HG02678 (cell line): ENCODE measurements around the gene PGLYRP4.

Experiments
- ATAC-seq: cut with Tn5 transposase; IDR thresholded peaks from one replicate; pipeline ENCODE4 v1.9.1; 2021; ENCODE audit warnings: mild to moderate bottlenecking, moderate library complexity; ENCODE audit not compliant: unreplicated experiment

PGLYRP4 gene

GRCh38 chr1:153379591-153379990, 30.9 kb upstream of the PGLYRP4 start:
- no peak for ATAC-seq

DNA sequence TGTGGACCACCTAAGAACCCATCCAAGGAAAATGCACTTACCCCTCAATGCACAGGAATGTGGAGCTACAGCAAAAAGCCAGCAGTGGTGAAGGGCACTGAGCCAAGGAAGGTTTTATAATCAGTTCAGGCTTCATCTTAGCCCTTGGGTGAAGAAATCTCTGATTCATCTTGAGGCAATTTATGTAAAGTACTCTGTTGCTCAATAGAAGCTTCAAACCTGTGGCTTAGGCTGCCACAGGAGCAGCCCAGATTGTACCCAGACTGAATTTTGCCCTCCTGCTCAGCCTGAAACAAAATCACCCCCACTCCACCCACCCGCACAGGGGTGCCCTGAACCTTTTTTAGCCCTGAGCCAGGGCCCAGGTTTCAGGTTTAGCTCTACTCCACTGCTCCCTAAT, 26.9 kb upstream of the PGLYRP4 start, which contains the start of gene S100A12:
Gene S100A12 (minus strand): TSS at position 111 of the 400 bp plus-strand sequence. CDS start 1,029 bp downstream, outside the sequence.
- no peak for ATAC-seq

DNA sequence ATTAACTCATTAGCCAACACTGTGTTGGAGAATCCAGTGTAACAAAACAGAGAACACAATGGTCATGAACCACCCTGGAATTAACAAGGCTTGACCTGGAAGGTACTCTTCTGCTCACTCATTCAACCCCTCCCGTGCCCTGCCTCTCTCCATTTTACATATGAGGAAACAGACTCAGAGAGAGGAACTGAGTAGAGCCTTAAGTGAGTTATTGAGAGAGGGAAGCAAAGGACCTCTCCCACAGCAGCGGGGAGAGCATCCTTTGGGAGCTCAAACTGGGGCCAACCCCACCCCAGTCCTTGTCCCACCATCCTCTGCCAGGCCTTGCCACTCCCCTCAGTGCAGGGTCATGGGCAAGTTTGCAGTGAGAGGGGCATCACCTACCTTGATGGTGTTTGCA, 25.4 kb upstream of the PGLYRP4 start:
- no peak for ATAC-seq

DNA sequence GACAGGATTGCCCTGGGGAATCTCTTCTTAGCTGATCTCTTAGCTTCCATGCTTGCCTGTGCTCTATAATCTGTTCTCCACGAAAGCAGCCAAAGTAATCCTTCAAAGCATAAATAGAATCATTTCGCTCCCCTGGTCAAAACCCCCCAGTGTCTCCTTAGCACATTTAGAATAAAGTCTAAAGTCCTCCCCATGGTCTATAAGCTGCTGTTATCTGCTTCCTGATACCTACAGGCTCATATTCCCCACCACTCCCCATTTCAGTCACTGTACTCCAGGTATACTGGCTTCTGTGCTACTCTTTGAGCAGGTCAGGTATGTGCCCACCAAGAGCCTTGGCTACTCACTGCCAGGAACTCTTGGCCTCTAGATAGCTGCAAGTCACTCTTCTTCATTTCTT, 23.9 kb upstream of the PGLYRP4 start:
- no peak for ATAC-seq

DNA sequence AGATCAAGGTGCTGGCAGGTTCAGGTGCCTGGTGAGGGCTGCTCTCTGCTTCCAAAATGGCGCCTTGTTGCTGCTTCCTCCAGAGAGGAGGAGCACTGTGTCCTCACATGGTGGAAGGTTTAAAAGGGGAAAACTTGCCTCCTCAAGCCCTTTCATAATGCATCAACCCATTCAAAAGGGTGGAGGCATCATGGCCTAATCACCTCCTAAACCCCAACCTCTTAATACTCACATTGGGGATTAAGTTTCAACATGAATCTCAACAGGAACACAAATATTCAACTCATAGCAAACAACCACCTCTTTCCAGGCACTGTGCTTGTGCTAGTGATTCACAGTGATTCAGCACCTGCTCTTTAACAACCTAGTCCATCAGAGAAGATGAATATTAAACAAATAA, 22.6 kb upstream of the PGLYRP4 start:
- ATAC-seq: no peak

GRCh38 chr1:153370146-153370545, 21.5 kb upstream of the PGLYRP4 start:
- ATAC-seq: no peak

GRCh38 chr1:153368495-153368894, 19.9 kb upstream of the PGLYRP4 start:
- ATAC-seq: no peak

DNA sequence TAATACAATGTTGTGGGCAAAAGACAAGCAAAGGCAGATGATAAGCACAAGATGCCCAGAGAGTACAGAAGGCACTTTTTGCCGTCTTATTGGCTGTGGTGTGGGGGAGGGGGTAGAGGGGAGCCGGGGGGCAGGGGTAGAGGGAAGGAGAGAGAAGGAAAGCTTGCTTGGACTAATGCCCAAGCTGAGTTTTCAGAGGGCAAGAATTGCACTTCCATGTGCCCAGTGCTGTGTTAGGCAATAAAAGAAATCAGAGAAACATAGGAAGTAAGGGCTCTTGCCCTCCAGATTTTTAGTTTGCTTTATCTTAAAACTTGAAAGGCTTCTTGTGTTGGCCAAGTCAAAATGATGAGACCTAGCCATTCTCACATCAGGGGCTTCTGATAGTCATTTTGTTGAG, 18.4 kb upstream of the PGLYRP4 start:
- no peak for ATAC-seq

DNA sequence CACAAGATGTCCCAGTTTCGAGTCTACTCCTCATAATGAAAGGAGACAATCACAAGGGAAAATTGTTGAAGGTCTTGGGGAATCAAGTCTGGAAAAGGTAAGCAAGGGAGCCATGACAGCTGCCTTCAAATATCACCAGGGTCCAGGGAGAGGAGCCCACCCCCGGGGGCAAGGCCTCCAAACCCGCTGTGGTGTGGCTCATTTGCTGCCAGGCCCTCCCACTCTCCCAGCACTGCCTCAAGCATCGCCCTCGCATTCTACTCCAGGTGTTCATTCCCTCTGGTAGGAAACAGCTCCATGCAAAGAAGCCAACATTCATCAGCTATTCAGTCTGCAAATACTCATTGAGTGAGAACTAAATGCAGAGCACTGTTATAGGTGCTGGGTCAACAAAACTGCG, 17.6 kb upstream of the PGLYRP4 start:
- no peak for ATAC-seq

DNA sequence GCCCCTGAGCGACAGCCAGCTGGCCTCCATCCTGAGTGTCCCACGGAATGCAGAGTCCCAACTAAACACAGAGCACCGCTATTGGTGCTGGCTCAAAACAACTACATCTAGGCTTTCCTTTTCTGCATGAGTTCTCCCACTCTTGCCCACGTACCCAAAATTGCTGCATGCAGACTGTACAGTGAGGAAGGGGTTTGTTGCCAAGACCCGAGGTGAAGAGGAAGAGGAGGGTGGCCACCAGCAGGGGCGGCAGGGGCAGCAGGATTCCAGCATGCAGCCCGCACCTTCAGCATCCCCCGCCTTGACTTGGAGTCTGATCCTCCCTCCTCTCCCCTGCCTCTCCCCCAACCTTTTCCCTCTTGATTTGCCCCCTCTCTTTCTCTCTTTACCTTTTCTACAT, 17.1 kb upstream of the PGLYRP4 start:
- ATAC-seq: no peak

DNA sequence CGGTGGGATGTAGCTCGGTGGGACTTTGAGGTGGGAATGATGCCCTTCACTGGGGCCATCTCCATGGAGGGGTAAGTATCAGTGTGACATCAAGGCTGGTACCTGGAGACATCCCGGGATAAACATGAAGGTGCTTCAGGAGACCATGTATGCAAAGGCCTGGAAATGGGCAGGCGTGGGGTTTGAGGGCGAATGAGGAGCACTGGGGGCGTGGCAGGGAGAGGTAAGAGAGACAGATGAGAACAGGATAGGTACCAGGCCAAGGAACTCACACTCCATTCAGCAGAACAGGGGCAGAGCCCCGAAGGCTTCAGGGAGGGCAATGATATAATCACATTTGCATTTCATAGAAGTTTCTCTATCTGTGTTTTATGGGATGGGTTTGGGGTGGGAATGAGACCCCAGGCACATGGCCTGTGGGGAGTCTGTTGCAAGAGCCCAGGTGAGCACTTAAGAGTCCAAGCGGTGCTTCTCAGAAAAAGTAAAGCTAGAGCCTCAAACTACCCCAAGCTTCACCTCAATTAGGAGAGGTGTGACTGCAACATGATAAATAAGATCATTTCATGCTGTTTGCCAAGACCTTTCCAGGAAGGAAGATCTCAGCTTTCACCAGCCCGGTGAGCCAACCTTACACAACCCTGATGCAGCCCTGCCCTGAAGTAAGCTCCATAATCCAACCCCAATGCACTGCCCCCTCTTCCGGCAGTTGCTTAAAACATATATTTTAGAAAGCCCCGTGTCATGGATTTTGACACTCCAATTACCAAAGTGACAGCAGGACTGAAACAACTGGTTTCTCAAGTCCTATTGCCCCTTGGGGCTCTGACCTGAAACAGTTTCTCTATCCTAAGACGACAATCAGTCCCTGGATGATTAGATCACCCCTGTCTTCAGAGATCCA, 16.4 kb upstream of the PGLYRP4 start:
- ATAC-seq: no peak

DNA sequence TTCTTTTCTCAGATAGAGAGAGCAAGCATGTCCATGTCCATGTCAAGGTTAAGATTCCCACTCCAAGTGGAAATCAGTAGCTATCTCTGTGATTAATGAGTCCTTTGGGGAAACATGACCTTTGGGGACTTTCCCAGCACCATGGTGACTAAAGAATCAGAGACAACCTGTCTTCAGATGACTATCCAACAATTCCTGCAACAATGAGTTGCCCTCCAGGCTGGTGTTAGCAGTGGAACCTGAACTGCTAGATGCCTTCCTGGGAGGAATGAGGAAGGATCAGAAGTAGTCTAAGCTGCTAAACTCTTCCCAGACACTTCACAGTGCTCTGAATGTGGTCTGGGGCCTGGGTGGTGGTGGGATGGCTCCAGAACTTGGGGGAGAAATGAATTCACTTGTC, 15.5 kb upstream of the PGLYRP4 start:
- ATAC-seq: no peak

GRCh38 chr1:153363641-153364040, 15.0 kb upstream of the PGLYRP4 start:
- ATAC-seq: no peak

GRCh38 chr1:153362187-153362775, 13.6 kb upstream of the PGLYRP4 start:
- ATAC-seq: no peak

DNA sequence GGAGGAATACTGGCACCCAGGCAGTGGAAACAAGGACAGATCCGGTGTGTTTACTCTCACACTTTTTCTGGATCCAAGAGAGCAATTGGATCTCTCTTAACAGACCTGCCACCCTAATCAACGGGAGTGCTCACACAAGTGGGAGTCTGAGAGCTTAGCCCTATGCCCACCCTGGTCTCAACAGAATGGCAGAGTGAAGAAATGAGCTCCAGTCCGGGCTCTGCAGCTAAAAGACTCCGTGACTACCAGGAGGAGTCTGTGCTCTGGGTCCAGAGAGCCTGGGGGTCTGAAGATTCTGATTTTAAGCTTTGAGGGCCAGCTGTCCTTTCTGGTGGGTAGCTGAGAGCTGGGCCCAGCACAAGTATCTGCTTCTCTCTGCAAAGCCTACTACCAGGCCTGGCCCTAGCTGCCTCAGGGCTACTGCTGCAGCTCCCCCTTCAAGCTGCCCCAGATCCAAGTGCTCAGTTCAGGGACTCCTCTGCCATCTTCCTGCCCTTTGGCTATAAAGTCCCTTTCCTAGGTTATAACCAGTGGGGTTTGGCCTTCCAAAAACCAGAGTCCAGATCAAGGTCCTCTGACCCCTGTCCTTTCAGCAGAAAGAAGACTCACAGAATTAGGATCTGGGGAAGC, 13.0 kb upstream of the PGLYRP4 start:
- ATAC-seq: no peak

DNA sequence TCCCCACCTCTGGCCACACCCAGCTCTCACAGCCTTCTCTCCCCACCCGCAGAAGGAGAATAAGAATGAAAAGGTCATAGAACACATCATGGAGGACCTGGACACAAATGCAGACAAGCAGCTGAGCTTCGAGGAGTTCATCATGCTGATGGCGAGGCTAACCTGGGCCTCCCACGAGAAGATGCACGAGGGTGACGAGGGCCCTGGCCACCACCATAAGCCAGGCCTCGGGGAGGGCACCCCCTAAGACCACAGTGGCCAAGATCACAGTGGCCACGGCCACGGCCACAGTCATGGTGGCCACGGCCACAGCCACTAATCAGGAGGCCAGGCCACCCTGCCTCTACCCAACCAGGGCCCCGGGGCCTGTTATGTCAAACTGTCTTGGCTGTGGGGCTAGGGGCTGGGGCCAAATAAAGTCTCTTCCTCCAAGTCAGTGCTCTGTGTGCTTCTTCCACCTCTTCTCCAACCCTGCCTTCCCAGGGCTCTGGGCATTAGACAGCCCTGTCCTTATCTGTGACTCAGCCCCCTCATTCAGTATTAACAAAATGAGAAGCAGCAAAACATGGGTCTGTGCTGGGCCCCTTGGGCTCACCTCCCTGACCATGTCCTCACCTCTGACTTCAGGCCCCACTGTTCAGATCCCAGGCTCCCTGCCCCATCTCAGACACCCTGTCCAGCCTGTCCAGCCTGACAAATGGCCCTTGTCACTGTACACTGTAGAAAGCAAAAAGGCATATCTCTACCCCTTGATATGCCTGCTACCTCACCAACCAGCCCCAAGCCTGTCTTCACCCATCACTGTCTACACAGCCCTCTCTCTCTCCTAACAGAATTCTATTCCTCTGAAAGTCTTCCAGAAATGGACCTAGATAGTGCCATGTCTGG, 12.2 kb upstream of the PGLYRP4 start:
- no peak for ATAC-seq

DNA sequence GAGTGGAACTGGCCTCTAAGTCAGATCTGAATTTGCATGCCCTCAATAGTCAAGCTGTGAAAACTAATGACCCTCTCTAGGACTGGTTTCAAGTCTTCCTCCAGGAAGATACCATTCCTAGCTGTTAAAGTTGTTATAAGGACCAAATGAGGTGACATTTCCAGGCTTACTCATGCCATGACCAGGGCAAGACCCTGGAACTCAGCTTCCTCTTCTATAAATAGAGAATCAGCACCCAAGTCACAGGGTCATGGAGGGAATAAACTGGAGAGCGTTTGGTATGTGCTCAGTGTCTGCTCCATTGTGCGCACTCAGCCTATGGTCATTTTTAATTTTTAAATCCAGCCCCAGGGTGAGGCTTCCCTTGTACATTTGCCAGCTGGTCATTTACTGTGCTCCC, 11.5 kb upstream of the PGLYRP4 start:
- no peak for ATAC-seq

- ATAC-seq: no peak
Measured at GRCh38 chr1:153359241-153359640, 10.6 kb upstream of the PGLYRP4 start.

- no peak for ATAC-seq
Measured at GRCh38 chr1:153358691-153358975, 10.0 kb upstream of the PGLYRP4 start.

GRCh38 chr1:153357853-153358690, 9.4 kb upstream of the PGLYRP4 start, which contains the start of gene S100A9:
TSS of gene S100A9 (plus strand) at chr1:153357854. CDS start at chr1:153358284, 430 bp downstream.
- ATAC-seq: no peak
